ENCODE data around the gene BLCAP.
"Not testable (repeated sequence)": the region's sequence is repeated elsewhere in the genome, so short reads cannot be mapped to it uniquely, and the experiment has no call there.

Gene BLCAP

GRCh38 chr20:37527638-37528445 lies at the start of gene BLCAP (continued):
- TF ChIP-seq HIC1 (tag by site-specific recombination; IDR thresholded peaks at IDR 0.05) = no peak
- TF ChIP-seq ZNF335 (tag by site-specific recombination; conservative IDR thresholded peaks at IDR 0.05) = peak; percentile 100
- no peak for TF ChIP-seq RBAK (tag by site-specific recombination; IDR thresholded peaks at IDR 0.05)
- TF ChIP-seq ZSCAN30 (tag by site-specific recombination; IDR thresholded peaks at IDR 0.05) = 0 out of 2 replicates have a peak, but pooled peaks have one; percentile 19

GRCh38 chr20:37577436-37577835 lies 49.8 kb upstream of the BLCAP start:
- CTCF ChIA-PET = not testable (repeated sequence)

GRCh38 chr20:37576911-37577310 lies 49.2 kb upstream of the BLCAP start:
- no peak overlapping the region for H3K4me3 ChIP-seq (ENCODE audit: low read depth, low read length)
- H3K27ac ChIP-seq (ENCODE audit: extremely low read depth, low read depth, low read length) = no peak overlapping the region
- ChIA-PET POLR2A (no interaction called here), CTCF (no interaction called here)
- H3K4me1 ChIP-seq (ENCODE audit: control insufficient read depth, insufficient read depth, low read length) = no peaks in the 10 kb centered on the region
- H3K36me3 ChIP-seq (ENCODE audit: control insufficient read depth in 2 of 2, insufficient read depth in 1 of 2, low read length in 2 of 2) = no peaks in the 10 kb centered on the region
- H3K9me3 ChIP-seq (ENCODE audit: control insufficient read depth, insufficient read depth, low read depth, low read length) = no peaks in the 10 kb centered on the region
- no peak for TF ChIP-seq ZNF426 (tag by site-specific recombination; IDR thresholded peaks at IDR 0.05)
- TF ChIP-seq ZNF391 (tag by site-specific recombination; IDR thresholded peaks at IDR 0.05; ENCODE audit: borderline replicate concordance, low read depth) = no peak
- TF ChIP-seq ZBTB44 (tag by site-specific recombination; IDR thresholded peaks at IDR 0.05) = no peak

More at GRCh38 chr20:37577436-37577835, 49.8 kb upstream of the BLCAP start:
- H3K9me3 ChIP-seq (ENCODE audit: control insufficient read depth, insufficient read depth, low read depth, low read length); POLR2A ChIA-PET; H3K4me1 ChIP-seq (ENCODE audit: control insufficient read depth, insufficient read depth, low read length); H3K36me3 ChIP-seq (ENCODE audit: control insufficient read depth in 2 of 2, insufficient read depth in 1 of 2, low read length in 2 of 2); H3K4me3 ChIP-seq (ENCODE audit: low read depth, low read length); H3K27ac ChIP-seq (ENCODE audit: extremely low read depth, low read depth, low read length): not testable (repeated sequence)

GRCh38 chr20:37575884-37576283 lies 48.2 kb upstream of the BLCAP start:
- Histone ChIP-seq H3K9me3 (ENCODE audit: control insufficient read depth, insufficient read depth, low read depth, low read length) (no peaks in the 10 kb centered on the region), H3K4me1 (ENCODE audit: control insufficient read depth, insufficient read depth, low read length) (no peaks in the 10 kb centered on the region), H3K36me3 (ENCODE audit: control insufficient read depth in 2 of 2, insufficient read depth in 1 of 2, low read length in 2 of 2) (no peaks in the 10 kb centered on the region), H3K27ac (ENCODE audit: extremely low read depth, low read depth, low read length) (no peak overlapping the region), H3K4me3 (ENCODE audit: low read depth, low read length) (no peak overlapping the region)
- POLR2A ChIA-PET = no interaction called here
- peak; percentile 6; the same call in 1 of the 2 replicates for TF ChIP-seq SCRT2 (tag by site-specific recombination; IDR thresholded peaks at IDR 0.05)
- TF ChIP-seq SP2 (tag by site-specific recombination; IDR thresholded peaks at IDR 0.05) = no peak
- CTCF ChIA-PET = interaction anchor here (0.7 to 2.0 kb wide), 4 partner anchors 11 to 647 kb away, joined by 3 to 10 read pairs (median 4); no protein-coding TSS in a partner anchor

- TF ChIP-seq ZNF555 (tag by site-specific recombination; conservative IDR thresholded peaks at IDR 0.05) (no peak), ZNF610 (tag by site-specific recombination; IDR thresholded peaks at IDR 0.05; ENCODE audit: borderline replicate concordance) (no peak), ZBTB1 (tag by site-specific recombination; IDR thresholded peaks at IDR 0.05) (no peak), ZIC2 (tag by site-specific recombination; IDR thresholded peaks at IDR 0.05) (no peak), ZNF654 (tag by site-specific recombination; IDR thresholded peaks at IDR 0.05; ENCODE audit: low read depth) (no peak), YY1 (tag by site-specific recombination; IDR thresholded peaks at IDR 0.05) (no peak), ZNF560 (tag by site-specific recombination; IDR thresholded peaks at IDR 0.05; ENCODE audit: borderline replicate concordance) (no peak), PRDM4 (tag by site-specific recombination; IDR thresholded peaks at IDR 0.05) (no peak)
- Histone ChIP-seq H3K36me3 (ENCODE audit: control insufficient read depth in 2 of 2, insufficient read depth in 1 of 2, low read length in 2 of 2) (no peaks in the 10 kb centered on the region), H3K9me3 (ENCODE audit: control insufficient read depth, insufficient read depth, low read depth, low read length) (no peaks in the 10 kb centered on the region), H3K27ac (ENCODE audit: extremely low read depth, low read depth, low read length) (no peak overlapping the region), H3K4me3 (ENCODE audit: low read depth, low read length) (no peak overlapping the region), H3K4me1 (ENCODE audit: control insufficient read depth, insufficient read depth, low read length) (no peaks in the 10 kb centered on the region)
- POLR2A ChIA-PET = no interaction called here
- CTCF ChIA-PET = interaction anchor here (0.6 to 2.0 kb wide), 2 partner anchors 10 to 450 kb away, joined by 3 to 10 read pairs; no protein-coding TSS in a partner anchor
These were observed 46.7 kb upstream of the BLCAP start for GRCh38 chr20:37574199-37574890.

Data from HEK293 (cell line).